SH-SY5Y (cell line): ENCODE measurements around the gene TBC1D4.

Experiments
- GATA2 ChIP-seq: IDR thresholded peaks from 2 replicates; pipeline ENCODE4 v1.6.1; 2011; ENCODE audit warnings: mild to moderate bottlenecking, low read depth, low read length
- GATA3 ChIP-seq: IDR thresholded peaks from 2 replicates; pipeline ENCODE4 v1.6.1; 2011; ENCODE audit warnings: low read depth, mild to moderate bottlenecking, low read length, moderate library complexity

Gene TBC1D4

DNA sequence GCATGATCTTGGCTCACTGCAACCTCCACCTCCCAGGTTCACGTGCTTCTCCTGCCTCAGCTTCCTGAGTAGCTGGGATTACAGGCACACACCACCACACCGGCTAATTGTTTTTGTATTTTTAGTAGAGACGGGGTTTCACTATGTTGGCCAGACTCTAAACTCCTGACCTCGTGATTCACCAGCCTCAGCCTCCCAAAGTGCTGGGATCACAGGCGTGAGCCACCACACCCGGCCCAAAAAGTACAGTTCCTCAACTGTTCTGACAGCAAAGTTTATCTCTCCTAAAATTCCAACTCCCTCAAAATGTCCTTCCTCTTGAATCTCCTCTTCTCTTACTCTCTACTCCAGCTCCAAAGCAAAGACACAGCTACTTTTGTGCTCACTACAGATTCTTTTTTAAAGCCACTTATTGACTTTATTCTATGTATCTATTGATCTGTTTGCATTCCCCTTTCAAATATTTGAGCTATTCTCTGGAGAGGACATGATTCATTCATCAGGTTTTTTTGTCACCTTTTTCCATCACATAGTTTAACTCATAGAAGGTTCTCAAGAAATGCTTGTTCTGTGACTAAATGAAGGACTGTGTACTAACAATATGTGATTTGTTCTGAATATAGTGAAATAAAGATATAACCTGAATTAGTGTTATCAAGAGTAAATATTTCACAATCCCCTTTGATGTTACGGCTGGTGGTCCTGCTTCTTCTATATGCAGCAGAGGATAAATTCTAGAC lies 142.2 kb downstream of the TBC1D4 start:
- TF ChIP-seq GATA3 = no peak
- TF ChIP-seq GATA2 = no peak

GRCh38 chr13:75334634-75335447 lies 147.1 kb downstream of the TBC1D4 start:
- no peak for TF ChIP-seq GATA3

DNA sequence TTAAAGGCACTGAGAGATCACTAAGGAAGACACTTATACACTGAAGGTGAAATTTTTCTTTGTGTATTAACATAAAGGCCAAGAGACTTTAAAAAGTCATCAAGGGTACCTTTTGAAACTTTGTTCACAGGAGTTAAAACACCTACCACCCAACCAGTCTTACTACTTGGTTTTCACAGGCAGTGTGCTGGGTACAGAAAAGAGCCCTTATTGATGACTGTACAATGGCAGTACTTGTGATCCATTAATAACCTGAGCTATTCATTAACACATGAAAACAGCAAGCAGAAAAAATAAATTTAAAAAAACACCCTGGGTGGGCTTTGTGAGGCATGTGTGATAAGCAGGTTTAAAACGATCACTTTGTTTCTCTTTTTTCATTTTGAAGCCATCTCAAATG lies 148.9 kb downstream of the TBC1D4 start:
- TF ChIP-seq GATA3 = no peak
- no peak for TF ChIP-seq GATA2

DNA sequence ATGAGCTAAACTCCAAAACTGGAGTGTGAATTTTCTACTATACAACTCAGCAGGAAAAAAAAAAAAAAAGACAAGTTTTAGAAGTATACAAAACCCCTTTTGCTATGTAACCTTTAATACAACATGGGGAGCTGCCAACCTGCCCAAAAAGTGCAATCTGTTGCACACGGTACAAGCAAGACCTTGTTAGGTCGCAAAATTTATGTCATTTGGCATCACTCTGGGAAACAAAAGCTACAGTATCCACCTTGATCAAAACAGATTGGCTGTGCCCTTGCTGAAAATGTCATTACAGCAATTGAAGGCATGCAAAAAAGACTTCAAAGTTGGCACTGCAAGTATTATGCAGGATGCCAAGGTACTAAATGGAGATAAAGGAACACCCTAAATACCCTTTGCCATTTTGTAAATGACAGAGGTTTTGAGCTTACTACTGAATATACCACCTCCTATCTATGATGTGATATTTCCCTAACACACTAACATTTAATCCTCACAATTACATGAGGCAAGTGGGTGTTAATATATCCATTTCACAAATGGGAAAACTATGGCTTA lies 150.1 kb downstream of the TBC1D4 start:
- TF ChIP-seq GATA2 (no peak), GATA3 (no peak)

- TF ChIP-seq GATA3 (no peak), GATA2 (no peak)
Observed at GRCh38 chr13:75330770-75331169, 151.2 kb downstream of the TBC1D4 start.

GRCh38 chr13:75329723-75330122 lies 152.2 kb downstream of the TBC1D4 start:
- TF ChIP-seq GATA2 = no peak
- TF ChIP-seq GATA3 = no peak

DNA sequence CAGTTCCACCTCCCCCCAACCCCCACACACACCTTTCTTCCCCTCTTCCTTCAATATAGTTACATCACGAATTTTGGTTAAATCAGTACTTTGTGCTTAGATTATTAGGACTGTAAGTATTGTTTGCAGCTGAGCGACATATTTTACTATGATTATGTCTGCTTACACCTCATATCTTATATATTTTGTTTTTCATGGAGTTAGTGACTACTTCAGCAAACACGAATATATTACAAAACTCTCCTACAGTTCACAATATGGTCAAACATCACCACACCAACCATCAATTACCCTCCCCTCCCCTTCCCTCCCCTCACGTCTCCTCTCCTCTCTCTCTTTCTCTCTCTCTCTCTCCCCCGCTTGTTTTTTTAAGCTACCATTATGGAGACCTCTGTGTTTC lies 152.9 kb downstream of the TBC1D4 start:
- TF ChIP-seq GATA2 = no peak
- TF ChIP-seq GATA3 = no peak

DNA sequence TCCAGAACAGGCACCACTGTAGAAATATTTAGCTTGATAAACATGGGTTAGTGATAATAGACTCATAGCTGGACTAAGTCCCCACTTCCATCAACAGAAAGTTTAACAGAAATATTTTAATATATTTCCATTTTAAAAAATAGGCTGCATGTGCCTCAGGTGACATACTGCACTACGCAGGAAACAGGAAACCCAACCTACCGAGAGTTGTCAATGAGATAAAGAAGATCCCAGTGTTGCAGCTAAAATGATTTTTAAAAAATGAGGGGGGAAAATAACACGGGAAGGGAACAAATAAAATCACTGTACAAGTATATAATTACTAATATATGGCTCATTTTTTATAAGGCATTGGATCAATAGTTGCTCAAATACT lies 154.8 kb downstream of the TBC1D4 start:
- no peak for TF ChIP-seq GATA2
- TF ChIP-seq GATA3 = no peak

- TF ChIP-seq GATA3 (no peak; the same call in 1 of the 2 replicates), GATA2 (peak; percentile 56; the same call in 1 of the 2 replicates)
Observed at GRCh38 chr13:75326173-75327134, 155.5 kb downstream of the TBC1D4 start.

DNA sequence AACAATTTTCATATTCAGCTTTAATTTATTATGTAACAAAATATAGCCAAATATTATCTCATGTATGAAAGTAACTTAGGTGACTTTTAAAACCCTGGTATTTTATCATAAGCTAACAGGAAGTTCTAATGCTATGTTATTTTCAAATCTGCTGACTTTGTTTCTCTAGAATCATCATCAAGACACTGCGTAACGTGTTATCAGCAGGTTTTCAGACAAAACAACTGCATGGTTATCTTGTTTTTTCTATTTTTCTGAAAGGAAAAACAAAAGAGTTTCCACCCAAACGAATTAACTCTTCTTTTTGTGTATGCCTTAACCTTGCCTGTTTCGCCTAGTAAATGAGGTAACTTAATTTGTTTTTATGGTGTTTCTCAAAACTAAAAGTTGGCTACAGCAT lies 156.3 kb downstream of the TBC1D4 start:
- TF ChIP-seq GATA3 (no peak), GATA2 (no peak)

DNA sequence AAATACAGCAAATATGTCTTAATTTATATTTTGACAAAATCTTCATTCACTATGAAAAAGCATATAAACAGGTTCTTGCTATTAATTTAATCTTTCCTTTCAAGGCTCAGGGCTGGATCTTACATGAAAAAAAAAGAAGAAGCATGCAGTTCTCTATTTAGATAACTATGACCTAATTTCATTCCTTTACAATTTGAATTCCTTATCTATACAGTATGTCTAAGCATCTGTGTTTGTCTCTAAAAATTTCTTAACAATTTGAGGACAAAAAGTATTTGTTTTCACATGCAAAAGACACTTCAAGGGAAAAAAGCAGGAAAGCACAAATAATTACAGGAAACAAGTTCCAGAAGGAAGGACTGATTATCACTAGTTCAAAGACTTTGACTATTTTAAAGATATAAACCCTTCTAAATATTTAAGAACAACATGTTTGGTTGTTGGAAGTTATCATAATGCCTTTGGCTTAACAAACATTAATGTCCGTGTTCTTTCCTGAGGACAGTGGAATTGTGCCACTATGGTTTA lies 157.5 kb downstream of the TBC1D4 start:
- TF ChIP-seq GATA3 (no peak), GATA2 (no peak)

- TF ChIP-seq GATA2 = no peak
- no peak for TF ChIP-seq GATA3
Observed at GRCh38 chr13:75321084-75321483, 160.9 kb downstream of the TBC1D4 start.

DNA sequence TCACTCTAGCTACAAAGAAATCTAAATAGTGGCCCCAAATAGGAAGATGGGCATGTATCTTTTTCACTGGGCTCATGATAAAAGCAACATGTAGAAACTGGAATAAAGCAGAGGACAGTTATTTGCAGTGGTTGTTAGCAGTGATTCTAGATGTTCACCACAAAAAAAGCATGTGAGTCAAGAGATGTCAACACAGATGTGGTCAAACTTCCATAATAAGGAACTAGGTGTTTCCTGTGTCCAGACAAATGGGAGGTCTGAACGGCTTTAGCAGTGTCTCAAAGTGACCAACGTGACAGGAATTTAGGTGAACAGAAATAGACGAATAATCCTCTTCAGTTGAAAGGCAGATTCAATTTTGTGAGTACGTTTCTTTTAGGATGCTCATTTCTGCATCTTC lies 162.7 kb downstream of the TBC1D4 start:
- TF ChIP-seq GATA2 = no peak
- TF ChIP-seq GATA3 = no peak

- no peak for TF ChIP-seq GATA2
- no peak for TF ChIP-seq GATA3
Observed at GRCh38 chr13:75318138-75318833, 163.7 kb downstream of the TBC1D4 start.
